HG03565 (cell line): Measurements from ENCODE around the gene SCTR.
A peak's percentile ranks its signal among the peaks of the same experiment; 100 is the strongest.

Experiments used
- ATAC-seq: cut with Tn5 transposase; IDR thresholded peaks from one replicate; pipeline ENCODE4 v1.9.1; 2021; ENCODE audit warnings: mild to moderate bottlenecking, moderate library complexity; ENCODE audit not compliant: unreplicated experiment

Gene SCTR

DNA sequence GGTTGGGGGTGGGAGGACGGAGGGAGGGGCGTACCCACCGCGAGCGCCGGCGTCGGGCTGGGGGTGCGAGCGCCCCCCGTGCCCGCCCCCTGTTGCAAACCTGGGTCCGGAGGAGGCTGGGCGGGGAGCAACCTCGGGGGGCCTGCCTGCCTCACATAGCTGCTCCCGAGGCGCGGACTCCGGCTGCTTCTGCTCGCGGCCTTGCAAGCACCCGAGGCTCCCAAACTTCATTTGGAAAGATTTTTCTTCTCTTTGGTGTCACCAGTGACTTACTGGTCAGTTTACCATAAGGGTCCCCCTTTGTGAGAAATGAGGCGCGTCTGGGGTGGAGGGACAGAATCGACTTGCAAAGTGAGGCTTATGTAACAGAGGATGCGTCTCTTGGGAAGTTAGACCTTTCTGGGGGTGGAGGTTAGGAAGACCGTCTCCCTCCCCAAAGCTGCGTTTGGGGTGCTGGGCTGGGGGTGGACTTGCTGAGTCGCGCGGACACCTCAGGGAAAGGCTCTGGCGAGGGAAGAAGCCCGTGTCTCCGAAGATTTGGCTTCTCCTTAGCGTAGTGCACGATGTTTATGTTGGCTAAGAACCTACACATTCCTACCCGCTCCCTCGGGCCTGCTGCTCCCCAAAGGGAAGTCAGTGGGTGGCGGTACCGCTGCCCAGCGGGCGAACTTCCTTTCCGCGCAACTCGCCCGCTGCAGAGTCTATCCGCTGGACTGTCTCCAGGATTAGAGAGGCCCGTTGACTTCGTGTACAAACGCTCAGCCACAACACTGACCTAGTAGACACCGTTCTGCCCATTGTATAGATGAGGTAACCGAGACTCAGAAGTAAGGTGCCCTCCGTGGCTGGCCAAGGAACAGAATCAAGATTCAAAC is 92.1 kb downstream of the SCTR start:
- ATAC-seq = no peak

DNA sequence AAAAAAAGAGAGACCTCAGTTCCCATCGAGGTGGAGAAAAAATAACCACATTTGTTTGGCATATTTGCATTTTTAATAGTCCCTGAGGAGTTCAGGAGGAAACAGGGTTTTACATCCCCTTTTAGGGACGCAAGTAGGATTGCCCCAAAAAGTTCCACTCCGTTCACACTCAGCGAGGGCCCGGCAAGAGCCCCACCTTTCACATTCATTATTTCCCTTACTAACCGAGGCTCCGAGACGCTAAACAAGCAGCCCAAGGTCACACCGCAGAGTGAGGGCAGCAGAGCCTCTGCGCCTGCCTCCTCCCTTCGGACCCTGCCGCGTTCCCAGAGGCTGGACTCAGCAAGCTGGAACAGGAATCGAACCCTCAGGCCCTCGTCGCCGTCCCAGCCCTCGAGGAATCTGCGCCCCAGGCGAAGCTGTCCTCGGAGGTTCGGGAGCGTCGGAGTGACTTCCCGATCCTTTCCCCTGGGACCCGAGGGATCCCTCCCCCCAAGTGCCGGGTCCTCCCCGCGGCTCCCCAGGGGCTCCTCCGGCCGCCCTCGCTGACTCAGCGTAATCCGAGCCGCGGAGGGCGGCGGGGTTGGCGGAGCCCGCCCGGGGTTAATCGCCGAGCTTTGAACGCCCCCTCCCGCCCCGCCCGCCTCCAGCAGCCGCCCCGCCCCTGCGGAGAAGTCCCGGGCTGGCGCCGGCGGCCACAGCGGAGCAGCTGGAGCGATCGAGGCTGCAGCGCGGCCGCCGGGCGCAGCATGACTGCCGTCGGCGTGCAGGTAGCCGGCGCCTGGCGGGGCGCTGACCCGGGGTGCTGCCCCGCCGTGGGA is 92.9 kb downstream of the SCTR start, which contains the start of gene TMEM37:
Gene TMEM37, plus strand, starts transcription at position 700 of the 821 bp plus-strand sequence. Its CDS starts 50 bp downstream, at position 750.
- peak; percentile 58 for ATAC-seq

DNA sequence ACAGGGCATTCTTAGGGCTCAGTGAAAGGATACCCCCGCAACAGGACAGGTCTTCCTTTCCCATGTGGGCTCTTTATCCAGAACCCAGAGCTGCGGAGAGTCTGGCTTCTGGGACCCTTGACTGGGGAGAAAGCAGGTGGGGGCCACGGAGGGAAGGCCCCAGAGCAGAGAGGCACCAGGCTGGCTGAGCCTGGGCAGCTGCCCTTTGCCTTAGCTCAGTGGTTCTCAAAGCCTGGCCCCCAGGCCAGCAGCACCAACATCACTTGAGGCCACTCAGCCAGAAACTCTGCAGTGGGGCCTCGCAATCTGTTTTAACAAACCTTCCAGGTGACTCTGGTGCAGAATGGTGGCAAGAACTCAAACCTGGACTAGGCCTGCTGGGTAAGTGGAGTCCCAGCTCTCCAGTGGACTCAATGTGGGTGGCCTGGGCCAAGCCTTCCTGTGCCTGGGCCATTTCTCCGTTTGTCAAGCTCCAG is 94.2 kb downstream of the SCTR start:
- ATAC-seq = no peak

DNA sequence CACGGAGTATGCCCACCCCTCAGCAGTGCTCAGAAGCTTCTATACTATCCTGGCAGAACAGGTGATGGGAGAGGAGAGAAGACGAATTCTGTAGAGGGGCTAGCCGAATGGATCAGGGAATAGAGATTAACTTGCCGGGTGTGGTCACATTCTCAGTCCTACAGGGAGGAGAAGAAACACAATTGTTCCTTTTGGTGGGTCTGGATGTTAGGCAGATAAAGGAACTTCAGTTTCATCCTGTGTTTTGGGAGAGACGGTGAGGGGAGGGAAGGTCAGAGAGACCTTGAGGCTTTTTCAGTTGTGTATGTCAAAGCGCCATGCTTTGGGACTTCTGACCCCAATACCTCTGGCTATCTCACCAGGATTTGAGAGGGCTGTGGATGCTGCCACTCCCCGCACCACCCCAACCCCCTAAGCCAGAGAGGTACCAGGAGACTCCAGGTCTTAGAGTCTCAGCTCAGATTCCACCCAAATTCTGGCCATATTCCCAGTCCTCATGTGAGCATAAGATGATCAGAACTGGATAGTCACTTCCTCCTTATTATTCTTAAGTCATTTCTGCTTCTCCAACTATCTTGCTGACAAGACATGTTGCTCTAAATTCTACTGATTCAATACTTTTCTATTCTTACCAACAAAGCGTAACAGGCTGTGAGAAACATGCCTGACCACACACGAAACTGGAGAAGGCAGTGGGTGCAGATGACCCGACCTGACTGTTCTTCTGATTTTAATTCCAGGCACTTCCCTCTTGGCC is 94.9 kb downstream of the SCTR start:
- ATAC-seq = no peak

DNA sequence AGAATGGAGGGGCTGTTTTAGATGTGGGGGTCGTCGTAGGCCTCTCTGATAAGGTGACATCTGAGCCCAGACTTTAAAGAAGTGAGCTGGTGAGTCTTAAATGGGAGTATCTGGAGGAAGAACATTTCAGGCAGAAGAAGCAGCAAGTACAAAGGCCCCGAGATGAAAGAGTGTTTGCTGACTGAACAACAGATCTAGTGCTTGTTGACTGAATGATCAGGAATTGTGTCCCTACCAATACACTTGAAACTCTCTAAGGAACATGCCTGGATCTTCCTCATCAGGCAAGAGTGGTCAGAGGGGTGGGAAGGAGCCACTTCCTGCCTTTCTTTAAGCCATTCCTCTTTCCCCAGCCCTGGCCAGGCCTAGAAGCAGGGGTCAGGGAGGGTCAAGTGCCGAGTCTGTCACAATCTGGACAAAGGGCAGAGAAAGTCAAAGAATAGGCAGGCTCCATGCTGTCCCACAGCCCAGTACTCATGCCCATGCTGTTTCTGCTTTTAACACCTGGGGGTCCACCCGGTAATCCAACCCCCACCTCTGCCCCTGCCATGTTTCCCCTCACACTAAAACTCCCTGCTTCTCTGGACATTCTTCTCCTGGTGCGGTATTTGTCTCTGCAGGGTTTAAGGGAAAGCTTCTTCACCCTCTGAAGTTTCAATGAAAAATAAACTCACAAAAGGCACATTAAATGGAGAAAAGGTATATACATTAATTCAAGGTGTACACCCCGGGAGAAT is 95.6 kb downstream of the SCTR start:
- ATAC-seq = no peak

DNA sequence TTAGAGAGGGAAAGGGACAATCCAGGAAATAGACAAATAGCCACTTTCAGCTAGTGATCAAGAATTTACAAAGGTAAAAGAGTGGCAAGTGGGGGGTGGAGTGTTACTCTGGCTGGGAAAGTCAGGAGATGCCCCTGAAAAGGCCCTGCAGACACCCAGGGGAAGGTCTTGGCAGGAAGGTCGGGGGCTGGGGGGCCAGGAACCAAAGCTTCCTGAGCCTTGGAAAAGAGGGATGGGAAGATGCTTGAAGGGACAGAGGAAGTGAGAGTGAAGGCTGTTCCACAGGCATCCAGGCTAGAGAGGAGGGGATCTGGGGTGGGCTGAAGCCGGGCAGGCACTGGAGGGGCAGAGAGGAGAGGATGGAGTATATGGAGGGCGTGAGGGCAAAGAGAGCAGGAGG is 96.5 kb downstream of the SCTR start:
- no peak for ATAC-seq

DNA sequence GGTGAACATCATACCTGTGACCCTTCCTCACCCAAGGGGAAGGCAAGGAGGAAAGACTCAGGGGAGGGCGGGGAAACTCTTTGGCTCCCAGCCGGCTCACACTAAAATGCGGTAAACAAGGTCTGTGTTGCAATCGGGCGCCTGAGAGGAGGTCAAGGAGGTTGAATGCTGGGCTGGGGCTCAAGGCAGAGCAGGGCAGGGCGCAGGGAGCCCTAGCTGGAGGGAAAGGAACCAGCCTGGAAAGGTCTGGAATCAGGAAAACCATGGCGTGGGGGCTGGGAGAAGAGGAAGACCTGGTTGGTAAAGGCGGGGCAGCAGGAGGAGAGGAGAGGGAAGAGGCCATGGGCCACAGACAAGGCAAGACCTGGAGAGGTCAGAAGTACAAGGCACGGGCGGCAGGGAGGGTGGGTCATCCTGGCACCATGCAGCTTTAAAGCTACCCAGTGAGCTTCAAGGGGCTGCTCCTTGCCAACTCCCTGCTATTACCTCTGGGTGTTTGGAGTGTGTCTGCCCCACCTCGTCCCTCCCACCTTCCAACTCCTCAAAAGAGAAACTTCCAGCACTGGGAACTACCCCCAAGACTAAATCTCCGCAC is 97.4 kb downstream of the SCTR start:
- ATAC-seq = no peak

DNA sequence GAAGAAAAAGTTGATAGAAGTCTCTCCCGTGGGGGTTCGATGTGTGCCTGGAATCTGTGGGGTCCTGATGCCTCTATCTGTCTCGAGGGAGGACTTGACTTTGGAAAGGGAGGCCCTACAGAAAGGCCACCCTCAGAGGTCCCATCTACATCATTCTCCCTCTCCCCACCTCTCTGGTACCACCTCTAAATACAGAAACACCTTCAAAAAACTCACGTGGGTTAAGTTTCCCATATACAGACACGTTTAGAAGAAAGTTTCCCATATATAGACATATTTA is 97.9 kb downstream of the SCTR start:
- ATAC-seq = no peak

DNA sequence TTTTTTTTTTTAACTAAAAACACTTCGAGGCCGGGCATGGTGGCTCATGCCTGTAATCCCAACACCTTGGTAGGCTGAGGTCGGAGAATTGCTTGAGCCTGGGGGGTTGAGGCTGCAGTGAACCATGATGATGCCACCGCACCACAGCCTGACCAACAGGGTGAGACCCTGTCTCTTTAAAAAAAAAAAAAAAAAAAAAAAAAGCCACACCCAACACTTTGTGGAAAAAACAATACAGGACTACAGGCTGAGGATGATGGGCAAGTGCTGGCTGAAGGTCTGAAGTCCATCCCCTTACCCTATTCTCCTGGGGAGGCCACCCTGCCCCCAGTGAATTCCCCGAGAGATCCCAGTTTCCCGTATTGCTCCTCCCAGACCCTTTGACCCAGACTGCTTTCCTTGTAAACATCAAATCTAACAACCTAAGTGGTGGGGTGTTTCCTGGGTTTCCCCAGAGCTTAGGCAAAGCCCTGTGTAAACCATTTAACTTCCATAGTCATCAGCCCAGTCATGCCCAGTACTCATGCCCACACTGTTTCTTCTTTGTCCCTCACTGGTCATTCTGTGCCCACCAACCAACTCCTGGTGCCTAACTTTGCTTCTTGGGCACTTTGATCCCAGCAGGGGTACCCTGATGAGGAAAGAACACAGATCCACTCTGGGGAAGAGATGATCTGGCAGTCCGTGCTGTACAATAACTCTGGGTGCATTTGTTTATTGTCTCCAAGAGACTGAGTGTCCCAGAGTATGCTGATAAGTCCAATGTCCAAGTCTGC is 98.5 kb downstream of the SCTR start:
- ATAC-seq = no peak

DNA sequence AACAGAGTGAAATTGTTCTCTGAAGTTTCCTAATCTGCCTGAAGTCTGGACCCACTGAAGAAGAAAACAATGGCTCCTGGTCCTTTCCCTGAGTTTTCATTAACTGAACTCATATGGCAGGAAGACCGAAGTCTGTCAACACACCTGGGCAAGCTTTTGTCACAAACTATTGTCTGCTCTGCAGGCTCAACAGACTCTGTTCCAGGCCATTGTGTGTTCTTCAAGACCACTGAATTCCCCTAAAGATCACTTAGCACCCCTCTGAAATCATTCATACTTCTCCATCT is 99.2 kb downstream of the SCTR start:
- no peak for ATAC-seq

DNA sequence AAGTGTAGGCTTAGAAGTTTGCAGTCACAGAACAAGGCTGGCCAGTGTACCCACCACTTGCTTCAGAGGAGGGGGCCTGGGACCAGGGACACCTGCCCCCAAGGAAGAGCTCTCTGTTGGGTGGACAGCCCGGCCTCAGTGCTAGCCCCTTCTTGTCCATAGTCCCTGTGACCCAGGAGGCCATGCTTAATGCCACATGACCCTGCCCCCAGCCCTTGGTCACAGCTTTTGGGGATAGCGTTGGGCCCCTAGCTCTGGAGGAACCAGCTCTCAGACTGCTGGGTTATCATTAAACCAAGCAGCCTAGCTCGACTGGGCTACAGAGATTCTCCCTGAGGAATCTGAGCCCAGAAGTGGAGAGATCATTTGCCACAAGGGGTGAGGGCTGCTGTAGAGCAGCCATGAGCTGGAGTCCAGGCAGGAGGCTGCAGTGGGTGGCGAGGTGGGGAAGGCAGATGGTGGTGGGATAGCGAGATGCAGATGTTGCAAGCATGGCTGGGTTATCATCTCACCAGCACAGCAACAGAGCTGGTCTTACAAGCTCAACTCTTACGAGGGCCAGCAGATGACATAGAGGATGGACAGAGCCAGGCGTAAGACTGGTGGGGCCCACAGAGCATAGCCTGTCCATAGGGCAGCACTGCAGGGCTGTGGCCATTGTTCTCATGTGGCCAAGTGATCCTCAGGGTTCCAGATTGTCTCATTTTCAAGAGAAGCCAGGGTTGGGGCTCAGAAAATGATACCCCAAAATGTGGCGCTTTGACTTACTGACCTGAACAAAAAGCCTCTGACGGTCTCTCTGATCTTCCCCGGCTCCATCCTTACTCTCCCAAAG is 99.8 kb downstream of the SCTR start:
- ATAC-seq = no peak

DNA sequence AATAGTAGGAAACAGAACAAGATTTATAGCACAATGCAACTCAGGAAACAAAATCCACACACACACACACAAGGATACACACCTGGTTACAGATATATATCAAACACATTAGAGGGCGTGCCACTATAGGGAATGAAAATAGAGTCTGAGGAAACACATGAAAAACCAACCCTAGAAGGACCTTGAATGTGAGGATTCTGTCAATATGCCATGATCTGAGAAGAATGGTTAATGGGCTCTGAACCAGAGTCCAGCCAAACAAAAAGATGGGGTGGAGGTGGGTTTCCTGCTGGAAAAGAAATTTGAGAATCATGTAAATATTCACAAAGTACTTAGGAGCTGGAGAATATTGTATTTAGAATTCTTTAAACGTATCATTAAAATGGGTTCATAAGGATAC is 100.5 kb downstream of the SCTR start:
- no peak for ATAC-seq

DNA sequence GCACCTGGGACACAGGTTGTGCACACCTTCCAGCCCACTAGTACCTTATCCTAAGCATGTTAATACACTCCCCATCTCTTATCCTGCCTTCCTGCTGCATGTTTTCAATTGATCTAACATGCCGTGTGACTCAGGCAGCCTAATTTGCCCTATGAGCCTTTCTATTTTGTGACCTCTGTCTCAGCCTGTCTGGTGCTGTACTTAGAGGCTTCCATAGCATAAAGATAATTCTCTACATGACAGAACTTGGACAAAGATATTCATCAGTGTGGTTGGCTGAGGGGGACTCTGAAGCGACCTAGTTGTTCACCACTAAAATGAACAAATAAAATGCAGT is 101.2 kb downstream of the SCTR start:
- no peak for ATAC-seq

DNA sequence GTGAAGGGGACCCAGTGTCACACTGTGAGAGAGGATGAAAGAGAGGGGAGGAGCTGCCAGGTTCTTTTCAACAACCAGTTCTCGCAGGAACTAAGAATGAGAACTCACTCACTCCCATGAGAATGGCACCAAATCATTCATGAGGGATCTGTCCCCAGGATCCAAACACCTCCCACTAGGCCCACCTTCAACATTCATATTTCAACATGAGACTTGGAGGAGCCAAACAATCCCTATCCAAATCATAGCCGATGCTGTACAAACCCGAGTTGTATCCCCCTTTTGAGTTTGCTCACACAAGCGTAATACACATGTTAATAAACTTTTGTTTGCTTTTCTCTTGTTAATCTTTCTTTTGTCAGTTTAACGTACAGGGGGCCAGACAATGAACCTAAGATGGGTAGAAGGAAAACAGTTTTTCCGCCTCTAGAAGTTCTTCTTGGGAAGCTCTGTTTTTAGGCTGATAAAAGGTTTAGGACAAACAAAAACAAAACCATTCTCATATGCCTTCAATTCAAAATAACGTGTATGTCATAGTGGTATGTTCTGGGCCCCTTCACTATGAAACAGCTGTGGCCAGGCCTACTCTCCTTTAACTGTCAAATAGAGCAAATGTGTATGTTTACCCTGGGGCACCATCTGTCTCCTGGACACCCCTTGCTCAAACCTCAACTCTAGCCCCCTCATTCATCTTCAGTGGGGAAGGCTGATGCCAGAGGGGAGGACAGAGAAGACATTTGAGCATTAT is 101.7 kb downstream of the SCTR start:
- ATAC-seq = no peak

DNA sequence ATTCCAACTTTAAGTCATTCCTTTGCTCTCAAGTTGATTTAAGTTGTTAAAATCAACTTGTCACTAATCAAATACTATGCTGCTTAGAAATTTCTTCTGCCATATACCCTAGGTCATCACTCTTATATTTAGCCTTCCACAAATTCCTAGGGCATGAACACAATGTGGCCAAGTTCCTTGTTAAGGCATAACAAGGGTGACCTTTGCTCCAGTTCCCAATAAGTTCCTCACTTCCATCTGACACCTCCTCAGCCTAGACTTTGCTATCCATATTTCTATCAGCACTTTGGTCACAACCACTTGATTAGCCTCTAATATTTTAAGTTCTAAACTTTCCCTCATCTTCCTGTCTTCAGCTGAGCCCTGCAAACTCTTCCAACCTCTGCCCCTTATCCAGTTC is 102.5 kb downstream of the SCTR start:
- ATAC-seq = no peak

DNA sequence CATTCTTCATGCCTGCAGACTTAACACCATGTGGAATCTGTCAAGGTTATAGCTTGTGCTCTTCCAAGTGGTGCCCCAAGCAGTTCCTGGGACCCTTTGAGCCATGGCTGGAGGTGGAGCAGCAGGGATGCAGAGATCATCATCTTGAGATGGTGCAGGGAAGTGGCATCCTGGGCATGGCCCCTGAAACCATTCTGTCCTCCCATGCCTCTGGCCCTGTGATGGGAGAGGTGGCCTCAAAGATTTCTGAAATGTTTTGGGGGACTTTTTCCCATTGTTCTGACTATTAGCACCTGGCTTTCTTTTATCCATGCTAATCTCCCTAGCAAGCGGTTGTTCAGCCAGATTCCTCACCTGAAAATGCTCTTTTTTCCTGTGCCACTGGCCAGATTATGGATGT is 103.0 kb downstream of the SCTR start:
- ATAC-seq = no peak

DNA sequence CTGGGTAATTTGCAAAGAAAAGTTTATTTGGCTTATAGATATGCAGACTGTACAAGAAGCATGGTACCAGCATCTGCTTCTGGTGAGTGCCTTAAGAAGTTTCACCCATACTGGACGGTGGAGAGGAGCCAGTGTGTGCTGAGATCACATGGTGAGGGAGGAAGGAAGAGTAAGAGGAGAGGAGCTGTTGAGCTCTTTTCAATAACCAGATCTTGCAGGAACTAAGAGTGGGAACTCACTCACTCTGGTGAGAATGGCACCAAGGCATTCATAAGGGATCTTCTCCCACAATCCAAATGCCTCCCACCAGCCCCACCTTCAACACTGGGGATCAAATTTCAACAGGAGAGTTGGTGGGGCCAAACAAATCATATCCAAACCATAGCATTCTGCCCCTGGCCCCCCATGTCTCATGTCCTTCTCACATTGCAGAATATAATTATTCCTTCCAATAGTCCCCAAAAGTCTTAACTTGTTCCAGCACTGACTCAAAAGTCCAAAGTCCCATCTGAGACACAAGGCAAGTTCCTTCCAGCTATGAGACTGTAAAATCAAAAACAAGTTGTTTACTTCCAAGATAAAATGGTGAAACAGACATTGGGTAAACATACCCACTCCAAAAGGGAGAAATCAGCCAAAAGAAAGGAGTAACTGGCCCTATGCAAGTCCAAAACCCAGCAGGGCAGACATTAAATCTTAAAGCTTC is 104.3 kb downstream of the SCTR start:
- no peak for ATAC-seq

DNA sequence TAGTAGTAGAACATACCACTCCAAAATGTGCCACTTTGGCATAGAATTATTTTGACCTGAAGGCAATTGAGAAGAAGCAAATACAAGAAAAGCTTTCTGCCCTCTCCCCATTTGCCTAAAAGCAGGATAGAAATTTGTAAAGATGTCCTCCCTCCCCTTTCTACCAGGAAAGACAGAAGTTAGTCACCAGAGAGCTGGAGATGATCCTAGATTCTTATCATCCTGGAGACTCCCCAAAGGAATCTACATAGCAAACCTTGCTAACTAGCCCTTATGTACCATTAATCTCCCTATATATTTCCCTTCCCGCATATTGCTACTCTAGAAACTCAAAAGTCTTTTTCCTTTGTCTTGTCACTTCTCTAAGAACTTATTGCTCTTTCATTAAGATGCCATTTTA is 105.2 kb downstream of the SCTR start:
- ATAC-seq = no peak
